ENCODE data around the gene SEC61A1.

SEC61A1 gene

GRCh38 chr3:128112357-128112968, 60.2 kb downstream of the SEC61A1 start:
- peaks cover 78% of the 10 kb centered on the region for H3K36me3 ChIP-seq (ENCODE audit: insufficient read depth, low read length)

GRCh38 chr3:128113817-128114794, 61.9 kb downstream of the SEC61A1 start:
- no peaks in the 10 kb centered on the region for H3K9me2 ChIP-seq (ENCODE audit: low read depth, low read length)
- no peaks in the 10 kb centered on the region for H3K9me3 ChIP-seq (ENCODE audit: low read length)
- no peak for TF ChIP-seq EZH2 (IDR thresholded peaks at IDR 0.05; ENCODE audit: borderline replicate concordance, low read length)
- no peak for TF ChIP-seq CTCF (IDR thresholded peaks at IDR 0.05; ENCODE audit: low read length)
- peak overlapping the region; percentile 24 for H3K4me3 ChIP-seq (ENCODE audit: low read depth, low read length, poor library complexity, severe bottlenecking)
- H3K9ac ChIP-seq (ENCODE audit: low read length), result peak overlapping the region; percentile 28; the same call in 1 of the 2 replicates
- peaks cover 6% of the 10 kb centered on the region; the same call in 1 of the 2 replicates for H3F3A ChIP-seq (ENCODE audit: insufficient read depth, low read length)
- H3K4me2 ChIP-seq (ENCODE audit: low read length), result peak overlapping the region; percentile 40; the same call in 1 of the 2 replicates
- peaks cover 16% of the 10 kb centered on the region for H3K4me1 ChIP-seq (ENCODE audit: insufficient read depth, low read length, severe bottlenecking)
- no peaks in the 10 kb centered on the region for H3K27me3 ChIP-seq (ENCODE audit: insufficient read depth, low read length)
- H4K20me1 ChIP-seq (ENCODE audit: insufficient read depth, low read length), result no peaks in the 10 kb centered on the region
- peaks cover 10% of the 10 kb centered on the region; the same call in 1 of the 2 replicates for H3K79me2 ChIP-seq (ENCODE audit: insufficient read depth, low read length)
- H2AFZ ChIP-seq (ENCODE audit: low read length), result no peak overlapping the region
- H3K27ac ChIP-seq (ENCODE audit: low read depth, low read length, poor library complexity, severe bottlenecking), result peak overlapping the region; percentile 68
- peaks cover 77% of the 10 kb centered on the region for H3K36me3 ChIP-seq (ENCODE audit: insufficient read depth, low read length)

More at GRCh38 chr3:128112357-128112968, 60.2 kb downstream of the SEC61A1 start:
- H3K9me2 ChIP-seq (ENCODE audit: low read depth, low read length), result no peaks in the 10 kb centered on the region
- H4K20me1 ChIP-seq (ENCODE audit: insufficient read depth, low read length), result no peaks in the 10 kb centered on the region
- H3K9me3 ChIP-seq (ENCODE audit: low read length), result no peaks in the 10 kb centered on the region
- no peaks in the 10 kb centered on the region for H3K27me3 ChIP-seq (ENCODE audit: insufficient read depth, low read length)
- peaks cover 10% of the 10 kb centered on the region; the same call in 1 of the 2 replicates for H3K79me2 ChIP-seq (ENCODE audit: insufficient read depth, low read length)
- no peak for TF ChIP-seq EZH2 (IDR thresholded peaks at IDR 0.05; ENCODE audit: borderline replicate concordance, low read length)
- TF ChIP-seq CTCF (IDR thresholded peaks at IDR 0.05; ENCODE audit: low read length), result no peak
- H2AFZ ChIP-seq (ENCODE audit: low read length), result no peak overlapping the region
- no peak overlapping the region for H3K27ac ChIP-seq (ENCODE audit: low read depth, low read length, poor library complexity, severe bottlenecking)
- H3K4me1 ChIP-seq (ENCODE audit: insufficient read depth, low read length, severe bottlenecking), result peaks cover 16% of the 10 kb centered on the region
- H3K4me2 ChIP-seq (ENCODE audit: low read length), result no peak overlapping the region
- H3K9ac ChIP-seq (ENCODE audit: low read length), result no peak overlapping the region
- H3F3A ChIP-seq (ENCODE audit: insufficient read depth, low read length), result peaks cover 6% of the 10 kb centered on the region; the same call in 1 of the 2 replicates
- H3K4me3 ChIP-seq (ENCODE audit: low read depth, low read length, poor library complexity, severe bottlenecking), result no peak overlapping the region
